OCI-LY7 (cell line): Measurements from ENCODE around the gene CTRB1. TPM values are rescaled to one million over a fixed set of nuclear protein-coding genes. Genes with fewer than 3 reads are reported as not detected.

ENCODE experiments used
- BruUV-seq: library from RNA; stranded (reverse); fragments of 400-500 nt; replicated peaks from 2 replicates; lab custom pipeline; 2021; lab: Mats Ljungman, UMichigan
- CTCF ChIA-PET: fragments of 300-600 bp; sonication (Branson Sonifier 250); formaldehyde crosslinking; loops from one replicate; lab custom pipeline; 2022; ENCODE audit warnings: antibody characterized with exemption; ENCODE audit not compliant: unreplicated experiment; lab: Charles Lee
- POLR2A ChIA-PET: fragments of 300-600 bp; sonication (Branson Sonifier 250); formaldehyde crosslinking; loops from one replicate; lab custom pipeline; 2022; ENCODE audit warnings: antibody characterized with exemption; lab: Charles Lee
- DNase-seq: peaks from one replicate; pipeline ENCODE4 v3.0.0-alpha.2; 2015; ENCODE audit warnings: low spot score
- H2AFZ ChIP-seq: fragments of 200-600 bp; sonication (generic), shearing (Covaris generic); 2 replicates; pipeline ENCODE4 v1.6.1; 2014; ENCODE audit warnings: mild to moderate bottlenecking, antibody characterized with exemption, low read length, moderate library complexity
- H3K27ac ChIP-seq: fragments of 200-600 bp; sonication (generic); 2 replicates; pipeline ENCODE4 v1.5.1; 2014; ENCODE audit warnings: mixed run types, low read depth, mild to moderate bottlenecking, moderate library complexity, low read length, inconsistent platforms; ENCODE audit not compliant: poor library complexity, severe bottlenecking
- H3K36me3 ChIP-seq: fragments of 200-600 bp; sonication (generic); 2 replicates; pipeline ENCODE4 v1.6.1; 2014; ENCODE audit warnings: mild to moderate bottlenecking, antibody characterized with exemption, low read length, moderate library complexity, mixed read lengths; ENCODE audit not compliant: insufficient read depth
- H3K4me1 ChIP-seq: fragments of 200-600 bp; sonication (generic); 2 replicates; pipeline ENCODE4 v1.5.1; 2014; ENCODE audit warnings: mild to moderate bottlenecking, low read length; ENCODE audit not compliant: insufficient read depth, poor library complexity, severe bottlenecking
- H3K4me2 ChIP-seq: fragments of 200-600 bp; sonication (generic); 2 replicates; pipeline ENCODE4 v1.6.1; 2014; ENCODE audit warnings: mild to moderate bottlenecking, low read length
- H3K4me3 ChIP-seq: fragments of 200-600 bp; sonication (generic); 2 replicates; pipeline ENCODE4 v1.5.1; 2014; ENCODE audit warnings: mild to moderate bottlenecking, low read depth, low read length; ENCODE audit not compliant: poor library complexity, severe bottlenecking
- H3K79me2 ChIP-seq: fragments of 200-600 bp; sonication (generic); 2 replicates; pipeline ENCODE4 v1.6.1; 2016; ENCODE audit warnings: low read depth, mild to moderate bottlenecking, low read length, moderate library complexity, mixed read lengths; ENCODE audit not compliant: insufficient read depth
- H3K9me2 ChIP-seq: fragments of 200-600 bp; sonication (generic); 2 replicates; pipeline ENCODE4 v1.6.1; 2016; ENCODE audit warnings: mild to moderate bottlenecking, low read length, mixed read lengths; ENCODE audit not compliant: insufficient read depth
- H3K9me3 ChIP-seq: fragments of 200-600 bp; sonication (generic); 2 replicates; pipeline ENCODE4 v1.6.1; 2014; ENCODE audit warnings: mild to moderate bottlenecking, mixed run types, low read length, mixed read lengths
- H4K20me1 ChIP-seq: fragments of 200-600 bp; sonication (generic); 2 replicates; pipeline ENCODE4 v1.6.1; 2014; ENCODE audit warnings: mild to moderate bottlenecking, antibody characterized with exemption, low read length, moderate library complexity, mixed read lengths; ENCODE audit not compliant: insufficient read depth
- EZH2phosphoT487 ChIP-seq: fragments of 200-600 bp; sonication (generic); IDR thresholded peaks from 2 replicates; pipeline ENCODE4 v1.6.1; 2018; ENCODE audit warnings: low read depth, borderline replicate concordance, mild to moderate bottlenecking, mixed run types, antibody characterized with exemption, low read length, moderate library complexity, mixed read lengths
- intact Hi-C: fragments of 100-400 bp; cut with micrococcal nuclease; formaldehyde crosslinking; loops from one replicate; pipeline ENCODE4 v1.10.0; 2022; ENCODE audit not compliant: unreplicated experiment
- total RNA-seq, 2 experiments: library from RNA; depleted of rRNA in 1 of 2; stranded (reverse); fragments of >200 nt in 1 of 2; shearing (Covaris generic) in 1 of 2; gene quantifications; 2 replicates each; pipeline ENCODE4 v1.2.3, GENCODE V29; 2014 to 2022

Gene CTRB1
- total RNA-seq, 2 experiments from 2014 or later: not detected

GRCh38 chr16:75273054-75273925 is 54.5 kb downstream of the CTRB1 start:
- Histone ChIP-seq H4K20me1 (no peaks in the 10 kb centered on the region), H3K4me2 (no peak overlapping the region), H3K4me1 (no peaks in the 10 kb centered on the region), H3K79me2 (no peaks in the 10 kb centered on the region), H3K36me3 (no peaks in the 10 kb centered on the region), H3K9me2 (no peaks in the 10 kb centered on the region), H3K9me3 (no peaks in the 10 kb centered on the region), H2AFZ (no peak overlapping the region), H3K27ac (no peak overlapping the region), H3K4me3 (no peak overlapping the region)
- no TSS peak for BruUV-seq
- CTCF ChIA-PET: no interaction called here
- intact Hi-C loops: no loop called here
- no peak for TF ChIP-seq EZH2phosphoT487
- no peak for DNase-seq
- POLR2A ChIA-PET: no interaction called here

Other genes with a start within 250 kb of the CTRB1 start
- gene WDR59, start 233.9 kb upstream of the CTRB1 start, total RNA-seq (2014; rRNA removed; shearing (Covaris generic)): 25.2 and 26.3 TPM in 2 replicates
- 70.1 and 80.3 TPM in 2 replicates for gene WDR59, start 233.9 kb upstream of the CTRB1 start, total RNA-seq (2022)
- 11.8 and 13.1 TPM in 2 replicates for gene ZNRF1, start 220.0 kb upstream of the CTRB1 start, total RNA-seq (2014; rRNA removed; shearing (Covaris generic))
- 23.7 and 26.0 TPM in 2 replicates for gene ZNRF1, start 220.0 kb upstream of the CTRB1 start, total RNA-seq (2022)
- 0.09 and 0.67 TPM in 2 replicates for gene LDHD, start 102.2 kb upstream of the CTRB1 start, total RNA-seq (2014; rRNA removed; shearing (Covaris generic))
- 0.48 and 0.83 TPM in 2 replicates for gene LDHD, start 102.2 kb upstream of the CTRB1 start, total RNA-seq (2022)
- gene ZFP1, start 70.5 kb upstream of the CTRB1 start, total RNA-seq (2014; rRNA removed; shearing (Covaris generic)): 17.3 and 25.0 TPM in 2 replicates
- 23.0 and 23.9 TPM in 2 replicates for gene ZFP1, start 70.5 kb upstream of the CTRB1 start, total RNA-seq (2022)
- not detected in 2 replicates for gene CTRB2, start 11.8 kb upstream of the CTRB1 start, total RNA-seq (2014; rRNA removed; shearing (Covaris generic))
- gene CTRB2, start 11.8 kb upstream of the CTRB1 start, total RNA-seq (2022): not detected in 2 replicates
- 10.0 and 11.7 TPM in 2 replicates for gene BCAR1, start 32.6 kb downstream of the CTRB1 start, total RNA-seq (2014; rRNA removed; shearing (Covaris generic))
- 13.9 and 15.1 TPM in 2 replicates for gene BCAR1, start 32.6 kb downstream of the CTRB1 start, total RNA-seq (2022)
- 30.0 and 55.1 TPM in 2 replicates for gene CFDP1, start 214.5 kb downstream of the CTRB1 start, total RNA-seq (2014; rRNA removed; shearing (Covaris generic))
- 55.4 and 57.6 TPM in 2 replicates for gene CFDP1, start 214.5 kb downstream of the CTRB1 start, total RNA-seq (2022)
- 25.7 and 29.0 TPM in 2 replicates for gene TMEM170A, start 245.7 kb downstream of the CTRB1 start, total RNA-seq (2014; rRNA removed; shearing (Covaris generic))
- 27.3 and 29.4 TPM in 2 replicates for gene TMEM170A, start 245.7 kb downstream of the CTRB1 start, total RNA-seq (2022)